ENCODE results near the gene MAPK8. TPM values are rescaled to one million over a fixed set of nuclear protein-coding genes. Genes with fewer than 3 reads are reported as not detected.

Gene MAPK8
- total RNA-seq, 4 donors from 2014 or later = 35.3 to 61.9 (median 42.5) TPM

- Histone ChIP-seq H3K9me3 (peaks cover 4% of the 10 kb centered on the region), H3K27ac (no peak overlapping the region), H3K4me3 (no peak overlapping the region), H3K27me3 (no peaks in the 10 kb centered on the region), H3K4me1 (no peaks in the 10 kb centered on the region), H3K36me3 (no peaks in the 10 kb centered on the region)
- TF ChIP-seq EP300 (IDR thresholded peaks at IDR 0.05) (no peak), POLR2AphosphoS5 (IDR thresholded peaks at IDR 0.05) (no peak), POLR2A (IDR thresholded peaks at IDR 0.05) (no peak), CTCF (IDR thresholded peaks at IDR 0.05) (no peak)
- no peak for DNase-seq (ENCODE audit: low spot score in 2 of 2)
Measured at GRCh38 chr10:48384699-48384982, 78.2 kb downstream of the MAPK8 start.

- DNase-seq (ENCODE audit: low spot score in 2 of 2) = no peak
- no peaks in the 10 kb centered on the region for H3K9me3 ChIP-seq
- H3K27me3 ChIP-seq = no peaks in the 10 kb centered on the region
- H3K27ac ChIP-seq = no peak overlapping the region
- peaks cover 15% of the 10 kb centered on the region for H3K4me1 ChIP-seq
- WGBS = 92% methylated on average over 2 of the region's 2 CpGs
- no peak overlapping the region for H3K4me3 ChIP-seq
- TF ChIP-seq CTCF (IDR thresholded peaks at IDR 0.05) (no peak), EP300 (IDR thresholded peaks at IDR 0.05) (no peak)
- no peaks in the 10 kb centered on the region for H3K36me3 ChIP-seq
Measured at GRCh38 chr10:48389272-48389671, 82.8 kb downstream of the MAPK8 start.

GRCh38 chr10:48389846-48390557 lies 83.5 kb downstream of the MAPK8 start:
- no peaks in the 10 kb centered on the region for H3K9me3 ChIP-seq
- peaks cover 15% of the 10 kb centered on the region for H3K4me1 ChIP-seq
- WGBS = 97% methylated on average over 2 of the region's 2 CpGs
- TF ChIP-seq POLR2A (IDR thresholded peaks at IDR 0.05) (no peak), CTCF (IDR thresholded peaks at IDR 0.05) (no peak), EP300 (IDR thresholded peaks at IDR 0.05) (no peak), POLR2AphosphoS5 (IDR thresholded peaks at IDR 0.05) (no peak)
- no peak for DNase-seq (ENCODE audit: low spot score in 2 of 2)
- no peaks in the 10 kb centered on the region for H3K27me3 ChIP-seq
- H3K36me3 ChIP-seq = no peaks in the 10 kb centered on the region
- no peak overlapping the region for H3K27ac ChIP-seq
- no peak overlapping the region for H3K4me3 ChIP-seq

- no peaks in the 10 kb centered on the region for H3K27me3 ChIP-seq
- H3K27ac ChIP-seq = no peak overlapping the region
- no peaks in the 10 kb centered on the region for H3K9me3 ChIP-seq
- DNase-seq (ENCODE audit: low spot score in 2 of 2) = no peak
- peaks cover 15% of the 10 kb centered on the region for H3K4me1 ChIP-seq
- H3K4me3 ChIP-seq = no peak overlapping the region
- WGBS = 93% methylated on average over 5 of the region's 5 CpGs
- no peak for TF ChIP-seq POLR2A (IDR thresholded peaks at IDR 0.05)
- TF ChIP-seq EP300 (IDR thresholded peaks at IDR 0.05) = no peak
- no peak for TF ChIP-seq CTCF (IDR thresholded peaks at IDR 0.05)
- TF ChIP-seq POLR2AphosphoS5 (IDR thresholded peaks at IDR 0.05) = no peak
- no peaks in the 10 kb centered on the region for H3K36me3 ChIP-seq
Measured at GRCh38 chr10:48390558-48390871, 84.0 kb downstream of the MAPK8 start.

- Histone ChIP-seq H3K9me3 (no peaks in the 10 kb centered on the region), H3K4me1 (peaks cover 15% of the 10 kb centered on the region), H3K36me3 (no peaks in the 10 kb centered on the region), H3K27ac (no peak overlapping the region), H3K27me3 (no peaks in the 10 kb centered on the region), H3K4me3 (no peak overlapping the region)
- DNase-seq (ENCODE audit: low spot score in 2 of 2) = no peak
- TF ChIP-seq CTCF (IDR thresholded peaks at IDR 0.05) = no peak
- no peak for TF ChIP-seq POLR2A (IDR thresholded peaks at IDR 0.05)
- TF ChIP-seq EP300 (IDR thresholded peaks at IDR 0.05) = no peak
- no peak for TF ChIP-seq POLR2AphosphoS5 (IDR thresholded peaks at IDR 0.05)
- WGBS = 86% methylated on average over 4 of the region's 4 CpGs
Measured at GRCh38 chr10:48390933-48391845, 84.7 kb downstream of the MAPK8 start.

All from suprapubic skin (tissue), 4 donors.